Stimulated activated CD4-positive, alpha-beta T cell treated with anti-CD3 and anti-CD28 coated beads, Interleukin-4, amount 100 ng/mL, for 1 hour (primary cell): Measurements from ENCODE around the gene COL24A1.

Source experiments
- DNase-seq: peaks from one replicate; pipeline ENCODE4 v3.0.0-alpha.2; 2020

COL24A1 gene

GRCh38 chr1:86156566-86157455 is at the start of gene COL24A1:
Gene COL24A1, minus strand, starts transcription at chr1:86156772. Its CDS starts 376 bp downstream, at chr1:86156396.
- DNase-seq: no peak

GRCh38 chr1:86205741-86206140 is 49.2 kb upstream of the COL24A1 start:
- DNase-seq: no peak

DNA sequence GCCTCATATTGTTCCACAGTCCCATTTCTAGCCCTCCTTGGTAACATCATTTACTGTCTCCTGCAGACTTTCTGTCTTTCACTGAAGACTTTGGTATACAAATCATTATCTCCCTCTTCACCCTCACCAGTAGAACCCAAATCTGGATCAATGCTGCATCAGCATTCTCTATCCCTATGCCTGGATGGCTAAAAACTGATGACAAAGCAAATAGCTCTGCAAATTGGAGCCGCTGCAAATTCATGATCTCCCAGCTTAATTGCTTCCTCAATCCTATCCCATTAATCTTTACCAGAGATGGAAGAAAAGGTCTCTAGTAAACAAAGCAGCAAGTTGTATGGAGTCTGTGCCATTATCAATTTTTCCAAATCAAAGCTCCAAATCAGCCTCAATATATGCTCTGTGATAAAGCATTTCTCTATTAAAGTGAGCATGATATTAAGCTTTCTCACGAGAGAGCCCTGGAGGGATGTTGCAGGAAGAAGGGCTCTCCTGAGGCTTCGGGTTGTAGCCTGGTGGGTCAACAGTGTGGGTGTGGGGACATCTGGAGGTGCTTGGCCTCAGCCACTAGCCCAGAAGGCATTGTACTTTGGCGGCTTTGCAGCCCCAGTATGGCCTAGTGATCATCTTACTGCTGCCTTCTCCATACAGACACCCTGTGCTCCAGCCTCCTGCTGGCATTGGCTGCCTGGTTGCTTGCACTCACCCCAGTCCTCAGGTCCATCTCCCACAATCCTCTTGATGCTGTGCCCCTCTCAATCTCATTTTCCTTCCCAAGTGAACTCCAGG is 46.2 kb upstream of the COL24A1 start:
- no peak for DNase-seq

GRCh38 chr1:86201311-86201710 is 44.7 kb upstream of the COL24A1 start:
- DNase-seq: no peak

GRCh38 chr1:86200901-86201300 is 44.3 kb upstream of the COL24A1 start:
- DNase-seq: no peak

DNA sequence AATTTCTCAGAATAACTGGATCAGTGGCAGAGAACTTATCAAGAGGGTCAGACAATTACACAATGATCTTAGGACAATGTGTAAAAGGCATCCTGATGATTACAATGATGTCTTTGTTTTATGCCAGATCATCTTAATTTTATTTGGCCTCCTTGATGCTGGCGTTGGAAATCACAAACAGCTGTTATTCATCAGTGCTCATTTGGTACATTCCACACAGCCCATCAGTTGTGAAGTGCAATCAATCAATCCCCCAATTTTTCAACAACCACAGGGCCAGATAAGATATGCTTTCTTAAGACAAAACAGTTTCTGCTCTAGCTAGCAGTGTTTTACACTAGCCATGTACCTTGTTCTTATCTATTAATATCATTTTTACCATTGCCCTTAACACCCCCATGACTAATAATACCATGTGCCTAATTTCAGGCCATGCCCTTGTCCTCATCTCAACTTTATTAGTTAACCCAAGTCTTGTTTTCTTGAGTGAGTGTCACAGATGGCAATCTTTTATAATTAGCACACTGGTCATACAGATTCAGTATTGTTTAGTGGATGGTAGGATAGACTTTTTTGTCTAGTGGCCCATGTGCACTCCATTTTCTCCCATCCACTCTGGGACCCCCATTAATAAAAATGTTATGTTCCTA is 40.8 kb upstream of the COL24A1 start:
- DNase-seq: no peak

DNA sequence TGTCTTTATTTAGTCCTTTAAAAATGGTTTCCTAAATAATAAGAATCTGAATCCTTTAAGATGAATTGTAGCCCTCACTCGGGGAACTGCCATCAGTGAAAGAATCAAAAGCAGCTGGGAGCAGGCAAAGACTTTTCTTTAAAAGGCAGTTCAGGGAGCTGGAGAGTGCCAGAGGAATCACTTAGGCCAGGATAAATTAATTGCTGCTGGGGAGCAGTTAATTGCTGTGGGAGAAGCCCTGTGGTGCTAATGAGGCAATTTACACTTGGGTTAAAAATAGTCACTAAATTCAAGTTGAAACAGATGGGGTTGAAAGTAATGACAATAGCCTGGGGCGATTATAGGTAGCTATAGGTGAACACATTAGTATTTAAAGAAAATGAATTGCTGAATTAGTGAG is 38.7 kb upstream of the COL24A1 start:
- no peak for DNase-seq

- no peak for DNase-seq
These were observed 38.0 kb upstream of the COL24A1 start for GRCh38 chr1:86194491-86195034.

DNA sequence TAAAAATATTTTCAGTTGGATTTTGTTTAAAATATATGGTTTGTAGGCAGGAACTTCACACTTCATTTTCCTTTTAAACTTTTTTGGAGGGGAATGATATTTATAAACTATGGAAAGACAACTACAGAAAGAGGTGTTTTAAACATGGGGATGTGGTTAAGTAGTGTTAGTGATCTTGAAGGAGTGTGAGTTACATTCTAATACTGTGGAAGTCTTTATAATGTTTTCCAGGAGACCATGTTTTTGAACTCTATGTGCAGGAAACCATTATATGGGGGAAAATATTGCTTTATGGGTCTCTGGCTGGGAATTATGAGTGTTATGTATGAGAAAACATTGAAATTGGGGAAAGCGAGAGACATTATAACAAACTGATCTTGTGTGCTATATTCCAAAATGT is 35.8 kb upstream of the COL24A1 start:
- no peak for DNase-seq

DNA sequence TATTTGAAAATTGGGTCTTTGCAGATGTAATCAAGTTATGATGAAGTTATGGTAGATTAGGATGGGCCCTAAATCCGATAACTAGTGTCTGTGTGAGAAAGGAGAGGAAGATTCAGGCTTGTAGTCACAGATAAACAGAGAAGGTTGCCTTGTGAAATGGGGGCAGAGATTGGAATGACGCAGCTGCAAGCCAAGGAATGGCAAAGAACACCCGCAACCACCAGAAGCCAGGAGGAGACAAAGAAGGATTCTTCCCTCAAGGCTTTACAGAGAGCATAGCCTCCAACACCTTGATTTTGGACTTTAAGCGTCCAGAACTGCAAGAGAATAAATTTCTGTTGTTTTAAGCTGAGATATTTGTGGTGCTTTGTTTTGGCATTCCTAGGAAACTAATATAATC is 35.4 kb upstream of the COL24A1 start:
- DNase-seq: no peak

GRCh38 chr1:86190873-86191272 is 34.3 kb upstream of the COL24A1 start:
- no peak for DNase-seq

DNA sequence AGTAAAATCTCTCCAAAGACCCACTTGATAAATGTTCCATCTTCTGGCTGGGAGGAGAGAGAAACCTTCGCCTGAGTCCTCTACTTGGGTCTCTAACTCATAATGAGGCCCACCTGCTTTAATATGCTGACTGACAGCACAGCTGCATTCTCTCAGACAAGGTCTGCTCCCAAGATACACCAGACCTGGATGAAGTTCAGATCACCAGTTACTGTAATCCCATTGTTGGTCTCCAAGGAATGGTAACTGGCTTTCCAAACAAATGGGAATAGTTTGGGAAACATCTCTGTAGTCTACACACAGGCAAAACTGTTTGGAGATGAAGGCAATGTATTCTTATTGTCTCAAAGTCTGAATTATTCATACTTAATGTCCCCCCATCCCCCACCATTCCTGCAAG is 27.9 kb upstream of the COL24A1 start:
- DNase-seq: no peak

DNA sequence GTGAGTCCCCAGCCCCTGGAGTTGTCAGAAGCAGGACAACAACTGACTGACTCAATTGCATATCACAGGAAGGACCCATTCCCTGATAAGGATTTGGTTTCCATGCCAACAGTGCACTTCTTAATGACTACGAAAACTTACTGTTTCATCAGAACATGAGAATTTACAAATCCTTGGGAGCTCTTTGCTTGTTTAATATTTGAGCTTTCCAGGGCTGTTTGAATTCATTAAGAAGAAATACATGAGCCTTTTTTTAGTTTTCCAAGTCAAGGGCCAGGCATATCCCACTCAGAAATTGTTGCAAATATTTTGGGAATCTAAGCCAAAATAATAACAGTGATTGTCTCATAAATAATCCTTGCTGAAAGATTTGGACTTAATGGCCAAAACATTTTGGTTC is 27.2 kb upstream of the COL24A1 start:
- no peak for DNase-seq

DNA sequence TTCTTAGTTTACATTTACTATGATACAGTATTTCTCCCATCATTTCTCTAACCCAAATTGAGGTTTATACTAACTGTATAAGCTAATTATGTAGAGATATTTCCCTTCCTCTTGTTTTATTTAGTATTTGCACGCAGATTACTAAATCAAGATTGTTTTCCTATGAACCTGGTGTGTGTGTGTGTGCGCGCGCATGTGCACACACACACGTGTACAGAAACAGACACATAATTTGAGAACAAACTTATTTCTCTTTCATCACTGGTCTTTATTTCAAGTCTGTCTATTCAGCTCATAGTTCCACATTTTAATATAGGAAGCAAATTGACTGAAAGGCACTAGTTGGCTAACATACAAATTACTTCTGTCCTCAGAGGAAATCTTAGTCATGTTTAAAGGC is 19.7 kb upstream of the COL24A1 start:
- DNase-seq: no peak

DNA sequence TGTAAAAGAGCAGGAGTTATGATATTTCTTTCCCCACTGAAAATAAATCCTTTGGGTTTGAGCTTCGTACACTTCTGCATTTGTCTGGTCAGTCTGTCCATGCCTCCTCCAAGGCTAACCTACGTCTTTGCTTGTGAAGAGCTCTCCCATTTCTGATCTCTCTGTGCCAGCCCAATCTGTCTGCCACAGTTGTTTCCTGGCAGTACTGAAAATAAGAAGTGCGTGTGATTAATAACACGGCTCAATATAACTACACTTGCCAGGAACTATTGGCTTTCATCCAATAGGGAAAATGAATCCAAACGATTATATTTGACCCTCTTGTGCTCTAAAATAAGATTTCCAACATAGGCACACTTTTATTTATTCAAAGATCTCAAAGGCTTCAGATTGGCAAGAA is 19.2 kb upstream of the COL24A1 start:
- no peak for DNase-seq

- DNase-seq: no peak
These were observed 13.1 kb upstream of the COL24A1 start for GRCh38 chr1:86169625-86170024.

GRCh38 chr1:86159800-86160199 is 3.2 kb upstream of the COL24A1 start:
- no peak for DNase-seq

DNA sequence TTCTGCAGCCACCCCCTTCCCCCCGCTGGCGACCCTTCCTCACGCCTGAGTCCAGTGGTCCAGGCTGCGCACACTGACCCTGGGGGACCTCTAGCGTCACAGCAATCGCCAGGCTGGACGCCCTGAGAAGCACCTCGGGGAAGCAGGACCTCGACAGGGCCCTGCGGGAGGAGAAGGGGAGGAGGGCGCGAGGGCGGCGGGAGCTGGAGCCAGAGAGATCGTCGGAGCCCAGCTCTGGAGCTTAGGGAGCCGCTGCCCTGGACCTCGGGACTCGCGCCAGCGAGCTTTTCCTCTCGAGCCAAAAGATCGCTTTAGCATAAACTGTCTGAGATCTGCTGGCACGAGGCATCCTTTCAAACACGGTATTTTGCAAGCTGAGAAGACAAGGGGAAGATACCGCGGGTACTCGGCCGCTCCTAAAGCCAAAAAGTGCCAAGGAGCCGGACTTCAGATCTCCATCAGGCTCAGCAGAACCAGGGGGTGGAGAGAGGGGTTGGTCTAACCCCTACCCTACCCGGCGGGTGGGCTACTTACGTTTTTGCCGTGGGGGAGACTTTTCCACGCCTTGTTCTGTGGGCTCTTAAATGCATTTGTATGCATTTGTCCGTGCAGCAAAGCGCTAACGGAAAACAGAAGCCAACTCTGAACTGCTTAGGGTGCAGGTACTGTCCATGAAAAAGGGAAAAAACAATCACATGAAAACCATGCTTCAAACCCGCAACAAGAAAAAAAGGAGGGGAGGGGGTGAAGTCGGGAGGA is 586 bp downstream of the COL24A1 start:
- no peak for DNase-seq

GRCh38 chr1:86155051-86155806 is 1.3 kb downstream of the COL24A1 start:
- DNase-seq: no peak

DNA sequence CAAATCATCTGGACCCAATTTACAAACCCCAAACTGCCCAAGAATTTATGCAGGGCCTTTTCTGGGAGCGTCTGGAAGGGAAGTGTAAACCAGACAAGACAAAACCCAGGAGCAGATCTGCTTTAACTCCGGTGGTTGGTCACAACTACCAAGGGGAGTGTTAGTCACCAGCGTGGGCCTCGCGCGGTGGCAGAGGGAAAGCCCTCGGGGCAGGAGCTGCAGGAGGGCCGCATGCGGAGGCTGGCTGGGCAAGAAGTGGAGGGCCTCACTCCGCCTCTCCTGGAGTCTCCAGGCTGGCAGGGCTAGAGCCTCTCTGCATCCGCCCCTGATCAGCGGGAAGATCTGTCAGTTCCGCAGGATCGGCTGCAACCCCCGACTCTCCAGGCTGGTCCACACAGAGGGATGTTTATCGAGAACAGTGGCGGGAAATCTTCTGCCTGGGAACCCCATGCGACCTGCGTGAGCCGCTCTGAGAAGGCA is 2.0 kb downstream of the COL24A1 start:
- DNase-seq: no peak

DNA sequence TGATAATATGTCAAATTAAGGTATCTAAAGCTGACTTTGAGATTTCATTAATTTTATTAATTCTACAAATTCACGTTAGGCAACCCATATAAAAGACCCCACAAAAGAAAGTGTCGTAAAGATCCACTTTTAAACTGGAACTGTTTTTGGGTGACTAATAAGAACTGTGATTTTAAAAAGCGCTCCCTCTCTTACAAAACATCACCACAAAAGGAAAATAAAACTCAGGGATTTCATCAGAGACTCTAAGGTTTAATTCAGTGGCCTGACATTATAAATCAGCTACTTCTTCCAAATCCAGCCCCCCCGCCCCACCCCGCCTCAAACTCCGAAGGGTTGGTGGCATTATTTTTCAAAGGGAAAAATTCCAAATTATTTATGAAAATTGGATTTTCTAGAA is 2.7 kb downstream of the COL24A1 start:
- no peak for DNase-seq

GRCh38 chr1:86152887-86153286 is 3.7 kb downstream of the COL24A1 start:
- no peak for DNase-seq
